ENCODE data around the gene DNAJB9.

DNAJB9 gene

GRCh38 chr7:108613949-108614381, 44.3 kb downstream of the DNAJB9 start:
- TF ChIP-seq CTCF (conservative IDR thresholded peaks at IDR 0.05; ENCODE audit: control insufficient read depth, insufficient read depth, low read depth, low read length), result no peak
- H3K4me3 ChIP-seq (ENCODE audit: control insufficient read depth, low read depth, low read length), result no peak overlapping the region
- DNase-seq (ENCODE audit: low read depth), result no peak

DNA sequence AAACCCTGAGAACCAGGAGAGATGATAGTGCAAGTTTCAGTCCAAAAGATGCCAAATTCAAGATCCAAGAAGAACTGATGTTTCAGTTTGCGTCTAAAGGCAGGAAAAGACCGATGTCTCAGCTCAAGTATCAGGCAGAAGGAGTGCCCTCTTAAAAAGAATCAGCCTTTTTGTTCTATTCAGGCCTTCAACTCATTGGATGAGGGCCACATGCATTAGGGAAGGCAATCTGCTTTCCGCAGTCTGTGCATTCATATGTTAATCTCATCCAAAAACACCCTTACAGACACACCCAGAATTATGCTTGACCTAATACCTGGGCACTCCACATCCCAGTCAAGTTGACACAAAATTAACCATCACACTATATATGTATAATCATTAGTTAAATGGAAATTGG, 45.2 kb downstream of the DNAJB9 start:
- H3K4me3 ChIP-seq (ENCODE audit: control insufficient read depth, low read depth, low read length), result no peak overlapping the region
- TF ChIP-seq CTCF (conservative IDR thresholded peaks at IDR 0.05; ENCODE audit: control insufficient read depth, insufficient read depth, low read depth, low read length), result no peak
- no peak for DNase-seq (ENCODE audit: low read depth)

DNA sequence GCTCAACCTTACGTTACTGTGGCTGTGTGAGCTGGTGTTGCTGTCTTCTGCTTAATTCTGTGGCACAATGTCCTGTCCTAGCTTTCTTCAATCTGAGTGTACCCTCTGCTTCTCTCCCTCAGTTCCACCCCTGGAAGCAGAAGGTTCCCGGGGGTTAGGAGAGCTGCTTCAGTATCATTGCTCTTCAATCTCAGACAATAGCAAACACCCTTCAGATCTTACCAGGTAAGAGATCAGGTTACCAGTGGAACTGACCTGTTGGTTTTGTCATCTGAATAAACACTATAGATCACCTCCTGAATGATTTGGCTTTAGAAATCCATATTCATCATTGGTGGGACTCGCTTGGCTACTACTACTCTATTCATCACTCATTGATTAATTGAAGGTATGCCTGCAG, 48.4 kb downstream of the DNAJB9 start:
- no peak for TF ChIP-seq CTCF (conservative IDR thresholded peaks at IDR 0.05; ENCODE audit: control insufficient read depth, insufficient read depth, low read depth, low read length)
- DNase-seq (ENCODE audit: low read depth), result no peak
- H3K4me3 ChIP-seq (ENCODE audit: control insufficient read depth, low read depth, low read length), result no peak overlapping the region

DNA sequence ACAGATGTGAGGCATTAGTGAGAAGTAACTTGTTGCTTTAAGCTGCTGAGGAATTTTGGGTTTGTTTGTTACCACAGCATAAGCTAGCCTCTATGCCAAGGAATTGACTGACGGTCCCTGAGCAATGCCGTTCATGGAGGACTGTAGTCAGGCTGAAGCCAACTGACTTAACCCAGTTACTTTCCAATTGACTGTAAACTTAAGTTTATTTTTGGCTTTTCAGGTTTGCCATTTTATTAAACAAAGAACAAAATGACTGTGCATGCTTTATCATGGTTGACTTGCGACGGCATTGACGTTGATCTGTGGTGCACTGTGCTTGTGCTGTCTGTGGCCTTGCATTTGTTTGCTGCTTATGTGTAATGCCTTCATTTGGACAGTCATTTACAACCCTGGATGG, 53.5 kb downstream of the DNAJB9 start:
- TF ChIP-seq CTCF (conservative IDR thresholded peaks at IDR 0.05; ENCODE audit: control insufficient read depth, insufficient read depth, low read depth, low read length), result no peak
- no peak for DNase-seq (ENCODE audit: low read depth)
- no peak overlapping the region for H3K4me3 ChIP-seq (ENCODE audit: control insufficient read depth, low read depth, low read length)

Data from fibroblast of mammary gland (primary cell).